Nephron progenitor cell (in vitro differentiated cells): ENCODE data around the gene ZFYVE27.
A peak's percentile ranks its signal among the peaks of the same experiment; 100 is the strongest.

Experiments used
- DNase-seq: peaks from one replicate; pipeline ENCODE4 v3.0.0; 2021
- H3K27ac Mint-ChIP-seq: 2 replicates; pipeline ENCODE4 v1.8.0; 2021; ENCODE audit warnings: mild to moderate bottlenecking, moderate library complexity, mixed read lengths
- H3K27me3 Mint-ChIP-seq: 2 replicates; pipeline ENCODE4 v1.8.0; 2021; ENCODE audit warnings: mild to moderate bottlenecking, low read depth, mixed read lengths; ENCODE audit not compliant: poor library complexity
- H3K36me3 Mint-ChIP-seq: 2 replicates; pipeline ENCODE4 v1.8.0; 2021; ENCODE audit warnings: low read depth, mixed read lengths
- H3K4me1 Mint-ChIP-seq: 2 replicates; pipeline ENCODE4 v1.8.0; 2021; ENCODE audit warnings: mixed read lengths
- H3K4me3 Mint-ChIP-seq: 2 replicates; pipeline ENCODE4 v1.8.0; 2021; ENCODE audit warnings: mild to moderate bottlenecking, moderate library complexity, mixed read lengths
- H3K9me3 Mint-ChIP-seq: 2 replicates; pipeline ENCODE4 v1.8.0; 2021; ENCODE audit warnings: mild to moderate bottlenecking, moderate library complexity, mixed read lengths
- TF ChIP-seq, protein P1 (sequence below): fragments of 200-600 bp; sonication (generic); IDR thresholded peaks from 2 replicates; pipeline ENCODE4 v1.5.0; 2021; ENCODE audit warnings: antibody characterized with exemption

The ZFYVE27 gene

DNA sequence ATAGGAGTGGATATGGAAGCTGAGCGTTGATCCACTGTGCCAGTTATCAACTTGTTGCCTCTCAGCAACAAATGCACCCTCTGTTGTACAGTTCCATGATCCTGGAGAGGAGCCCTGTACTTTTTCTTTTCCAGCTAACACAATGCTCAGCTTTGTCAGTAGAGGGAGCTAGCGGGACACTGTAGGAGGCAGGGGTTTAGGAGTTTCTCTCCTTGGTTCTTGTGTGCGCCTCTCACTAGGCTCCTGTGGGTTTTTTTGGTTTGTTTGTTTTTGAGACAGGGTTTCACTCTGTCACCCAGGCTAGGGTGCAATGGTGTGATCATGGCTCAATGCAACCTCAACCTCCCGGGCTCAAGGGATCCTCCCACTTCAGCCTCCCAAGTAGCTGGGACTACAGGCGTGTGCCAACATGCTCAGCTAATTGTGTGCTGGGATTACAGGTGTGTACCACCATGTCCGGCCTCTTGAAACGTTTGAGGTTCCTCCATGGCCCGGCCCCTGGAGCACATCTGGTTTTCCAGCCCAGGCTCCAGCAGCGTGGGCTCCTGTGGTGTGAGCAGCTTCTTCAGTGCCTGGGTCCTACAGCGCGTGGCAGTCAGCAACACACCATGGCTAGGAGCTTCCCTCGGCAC lies 35.4 kb upstream of the ZFYVE27 start:
- H3K4me1 Mint-ChIP-seq = peaks cover 23% of the 10 kb centered on the region

DNA sequence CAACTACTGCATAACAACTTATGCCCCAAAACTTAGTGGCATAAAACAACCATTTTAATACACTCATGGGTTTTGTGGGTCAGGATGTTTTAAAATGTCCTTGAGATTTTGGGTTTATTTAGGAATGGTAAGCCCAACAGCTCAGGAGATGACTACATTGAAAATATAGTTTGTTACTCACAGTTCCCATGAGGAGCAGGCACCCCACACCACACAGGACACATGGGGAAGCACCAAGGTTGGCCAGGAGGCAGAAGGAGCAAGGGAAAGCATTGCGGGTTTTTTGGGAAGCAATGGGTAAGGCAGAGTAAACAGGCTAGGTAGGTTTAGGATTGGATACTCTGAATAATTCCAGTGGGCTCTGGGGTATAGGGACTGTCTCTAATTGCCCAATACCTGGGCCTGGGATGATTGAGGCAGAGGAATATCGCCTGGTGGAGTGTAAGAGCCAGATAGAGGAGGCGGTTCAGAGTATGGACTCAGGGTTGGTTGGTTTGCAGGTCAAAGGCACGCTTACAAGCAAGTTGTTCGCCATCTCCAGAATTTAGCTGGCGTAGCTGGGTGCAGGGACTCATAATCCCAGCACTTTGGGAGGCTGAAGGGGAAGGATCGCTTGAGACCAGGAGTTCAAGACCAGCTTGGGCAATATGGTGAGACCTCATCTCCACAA lies 33.4 kb upstream of the ZFYVE27 start:
- peaks cover 14% of the 10 kb centered on the region for H3K27me3 Mint-ChIP-seq
- no peaks in the 10 kb centered on the region for H3K36me3 Mint-ChIP-seq
- TF ChIP-seq, protein P1, sequence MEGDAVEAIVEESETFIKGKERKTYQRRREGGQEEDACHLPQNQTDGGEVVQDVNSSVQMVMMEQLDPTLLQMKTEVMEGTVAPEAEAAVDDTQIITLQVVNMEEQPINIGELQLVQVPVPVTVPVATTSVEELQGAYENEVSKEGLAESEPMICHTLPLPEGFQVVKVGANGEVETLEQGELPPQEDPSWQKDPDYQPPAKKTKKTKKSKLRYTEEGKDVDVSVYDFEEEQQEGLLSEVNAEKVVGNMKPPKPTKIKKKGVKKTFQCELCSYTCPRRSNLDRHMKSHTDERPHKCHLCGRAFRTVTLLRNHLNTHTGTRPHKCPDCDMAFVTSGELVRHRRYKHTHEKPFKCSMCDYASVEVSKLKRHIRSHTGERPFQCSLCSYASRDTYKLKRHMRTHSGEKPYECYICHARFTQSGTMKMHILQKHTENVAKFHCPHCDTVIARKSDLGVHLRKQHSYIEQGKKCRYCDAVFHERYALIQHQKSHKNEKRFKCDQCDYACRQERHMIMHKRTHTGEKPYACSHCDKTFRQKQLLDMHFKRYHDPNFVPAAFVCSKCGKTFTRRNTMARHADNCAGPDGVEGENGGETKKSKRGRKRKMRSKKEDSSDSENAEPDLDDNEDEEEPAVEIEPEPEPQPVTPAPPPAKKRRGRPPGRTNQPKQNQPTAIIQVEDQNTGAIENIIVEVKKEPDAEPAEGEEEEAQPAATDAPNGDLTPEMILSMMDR = no peak
- peaks cover 15% of the 10 kb centered on the region for H3K4me1 Mint-ChIP-seq
- no peak overlapping the region for H3K4me3 Mint-ChIP-seq
- no peak overlapping the region for H3K27ac Mint-ChIP-seq
- no peak for DNase-seq
- H3K9me3 Mint-ChIP-seq = no peaks in the 10 kb centered on the region

More for the DNA sequence above, 35.4 kb upstream of the ZFYVE27 start:
- TF ChIP-seq, protein P1 = peak; percentile 79
- no peak overlapping the region for H3K27ac Mint-ChIP-seq
- peak; percentile 55 for DNase-seq
- no peaks in the 10 kb centered on the region for H3K36me3 Mint-ChIP-seq
- no peak overlapping the region for H3K4me3 Mint-ChIP-seq
- H3K9me3 Mint-ChIP-seq = no peaks in the 10 kb centered on the region
- H3K27me3 Mint-ChIP-seq = peaks cover 14% of the 10 kb centered on the region

DNA sequence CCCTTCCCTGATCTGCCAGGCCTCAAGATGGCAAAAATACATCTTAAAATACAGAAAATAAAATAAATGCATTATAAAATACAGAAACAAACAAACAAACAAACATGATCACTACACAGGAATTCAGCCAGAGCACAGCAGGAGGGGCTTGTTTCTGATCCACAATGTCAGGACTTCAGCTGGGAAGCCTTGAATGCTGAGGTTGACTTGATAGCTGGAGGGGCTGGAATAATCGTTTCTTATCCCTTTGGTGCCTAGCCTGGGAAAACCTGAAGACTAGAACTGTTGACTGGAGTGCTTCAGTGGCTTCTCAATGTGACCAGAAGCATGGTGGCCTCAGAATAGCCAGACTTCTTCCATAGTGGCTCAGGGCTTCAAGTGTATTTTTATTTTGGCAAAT lies 32.6 kb upstream of the ZFYVE27 start:
- H3K36me3 Mint-ChIP-seq = no peaks in the 10 kb centered on the region
- TF ChIP-seq, protein P1 = no peak
- H3K4me1 Mint-ChIP-seq = peaks cover 11% of the 10 kb centered on the region
- no peak overlapping the region for H3K4me3 Mint-ChIP-seq
- H3K27ac Mint-ChIP-seq = peak overlapping the region; percentile 78
- H3K27me3 Mint-ChIP-seq = peaks cover 12% of the 10 kb centered on the region
- H3K9me3 Mint-ChIP-seq = no peaks in the 10 kb centered on the region
- DNase-seq = no peak

DNA sequence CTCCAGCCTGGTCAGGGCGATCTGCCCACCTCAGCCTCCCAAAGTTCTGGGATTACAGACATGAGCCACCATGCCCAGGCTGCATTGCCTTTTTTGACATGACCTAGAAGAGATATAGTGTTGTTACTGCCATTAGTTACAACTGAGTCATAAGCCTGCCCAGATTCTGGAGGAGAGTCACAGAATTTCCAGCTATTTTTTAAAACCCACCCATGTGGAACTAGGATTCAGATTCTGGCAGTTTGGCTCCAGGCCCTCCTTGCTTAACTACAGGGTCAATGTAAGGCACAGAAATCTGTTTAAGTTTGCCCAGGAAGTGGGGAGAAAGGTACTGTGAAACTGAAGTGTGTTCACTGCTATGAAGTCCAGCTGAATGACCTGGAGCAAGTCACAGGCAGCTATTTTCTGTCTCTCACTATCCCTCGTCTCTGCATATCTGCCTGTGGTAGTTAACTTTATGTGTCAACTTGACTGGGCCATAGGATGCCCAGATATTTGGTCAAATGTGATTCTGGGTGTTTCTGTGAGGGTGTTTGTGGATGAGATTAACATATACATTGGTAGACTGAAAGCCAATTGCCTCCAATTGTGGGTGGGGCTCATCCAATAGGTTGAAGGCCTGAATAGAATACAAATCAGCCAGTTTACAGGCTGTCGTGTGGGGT lies 31.8 kb upstream of the ZFYVE27 start:
- DNase-seq = no peak
- peaks cover 18% of the 10 kb centered on the region for H3K4me1 Mint-ChIP-seq
- H3K4me3 Mint-ChIP-seq = no peak overlapping the region
- peaks cover 8% of the 10 kb centered on the region for H3K27me3 Mint-ChIP-seq
- TF ChIP-seq, protein P1 = no peak
- H3K9me3 Mint-ChIP-seq = no peaks in the 10 kb centered on the region
- H3K27ac Mint-ChIP-seq = no peak overlapping the region
- H3K36me3 Mint-ChIP-seq = no peaks in the 10 kb centered on the region

DNA sequence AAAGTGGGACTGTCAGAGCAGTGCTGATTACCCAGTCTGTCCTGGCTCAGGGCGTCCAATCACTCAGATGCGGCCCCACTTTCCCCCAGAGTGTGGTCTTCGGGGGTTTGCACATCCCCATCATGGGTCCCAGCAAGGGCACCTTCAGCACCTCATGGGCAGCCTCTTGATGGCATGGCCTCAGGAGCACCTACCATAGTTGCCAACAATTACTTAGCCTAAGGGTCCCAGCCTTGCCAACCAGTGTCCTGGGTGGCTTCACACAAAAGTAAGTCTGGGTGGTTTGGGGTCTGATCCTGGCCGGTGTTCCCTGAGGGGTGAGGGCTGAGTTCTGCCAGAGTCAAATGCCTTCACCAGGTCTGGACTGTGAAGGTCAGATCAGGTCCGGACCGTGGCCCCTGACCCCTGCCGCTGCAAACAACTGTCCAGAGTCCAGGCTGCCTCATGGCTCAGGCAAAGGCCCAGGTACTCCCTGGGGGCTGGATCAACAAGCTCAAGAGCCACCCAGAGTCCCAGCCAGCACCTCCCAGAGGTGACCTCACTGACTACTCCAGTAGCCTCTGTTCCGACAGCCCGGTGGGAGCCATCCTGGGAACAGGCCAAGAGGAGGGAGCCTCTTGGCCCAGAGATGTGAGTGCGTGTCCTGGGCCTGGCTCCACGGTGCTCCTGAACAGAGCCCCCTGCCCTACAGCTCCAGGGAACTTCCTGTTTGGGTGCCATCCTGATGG lies 29.6 kb upstream of the ZFYVE27 start:
- Mint-ChIP-seq H3K4me1 (peaks cover 20% of the 10 kb centered on the region), H3K27ac (no peak overlapping the region), H3K4me3 (no peak overlapping the region), H3K36me3 (no peaks in the 10 kb centered on the region), H3K9me3 (no peaks in the 10 kb centered on the region), H3K27me3 (peaks cover 13% of the 10 kb centered on the region)
- TF ChIP-seq, protein P1 = no peak
- no peak for DNase-seq
